ENCODE data around the gene ARL5C.

The ARL5C gene

DNA sequence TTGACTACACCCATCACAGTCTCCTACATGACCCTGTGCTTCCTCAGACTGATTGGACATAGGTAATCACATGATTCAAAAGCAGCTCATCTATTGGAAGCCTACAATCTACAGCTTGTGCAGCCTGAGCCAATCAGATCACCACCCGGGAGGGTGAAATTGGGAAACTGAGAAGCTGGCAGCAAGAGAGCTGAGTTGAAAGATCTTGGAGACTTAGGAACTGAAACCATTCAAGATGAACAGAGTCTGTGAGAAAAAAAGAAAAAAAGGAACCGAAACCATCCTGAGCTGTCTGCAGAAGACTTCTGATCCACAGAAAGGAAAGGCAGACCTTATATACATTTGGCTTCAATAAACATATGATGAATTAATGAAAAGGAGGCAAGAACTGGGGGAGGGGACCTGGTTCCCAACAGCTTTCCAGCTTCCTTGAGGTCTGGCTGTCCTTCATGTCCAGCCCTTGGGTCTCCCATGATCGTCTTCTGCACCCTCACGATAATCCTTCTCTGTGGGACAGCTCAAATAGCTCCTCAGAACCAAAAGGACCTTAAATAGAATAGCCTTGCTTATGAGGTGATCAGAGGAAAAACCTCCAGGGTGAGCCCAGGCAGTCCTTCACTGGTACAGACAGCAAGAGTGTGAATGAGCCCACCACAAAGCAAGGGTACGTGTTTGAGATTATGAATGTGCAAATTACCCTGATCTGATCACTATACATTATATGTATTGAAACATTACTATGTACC lies 47.1 kb downstream of the ARL5C start:
- no peak for TF ChIP-seq ZBTB7A (IDR thresholded peaks at IDR 0.05; ENCODE audit: low read depth)
- TF ChIP-seq CEBPB (IDR thresholded peaks at IDR 0.05): no peak
- no peak for TF ChIP-seq RAD21 (IDR thresholded peaks at IDR 0.05; ENCODE audit: low read depth)
- 0 out of 2 replicates have a peak, but pooled peaks have one; percentile 25 for TF ChIP-seq USF1 (IDR thresholded peaks at IDR 0.05)

DNA sequence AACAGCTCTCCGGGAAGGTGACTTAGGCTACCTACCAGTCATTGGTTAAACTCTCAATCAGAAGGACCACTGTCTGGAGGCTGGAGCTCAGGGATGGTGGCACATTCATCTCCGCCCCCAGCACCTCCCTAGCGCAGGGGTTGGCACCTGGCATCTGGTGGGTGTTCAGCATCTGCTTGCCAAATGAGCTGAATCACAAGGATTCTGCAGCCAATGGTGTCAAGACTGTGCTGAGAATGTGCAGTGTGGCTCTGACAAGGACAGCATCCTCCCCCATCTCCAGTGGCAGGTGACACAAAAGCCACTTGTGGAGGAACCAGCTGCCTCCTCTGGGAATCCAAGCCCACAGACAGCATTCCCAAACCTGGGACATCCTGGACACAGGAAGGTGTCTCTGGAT lies 49.7 kb downstream of the ARL5C start:
- TF ChIP-seq, protein P1, sequence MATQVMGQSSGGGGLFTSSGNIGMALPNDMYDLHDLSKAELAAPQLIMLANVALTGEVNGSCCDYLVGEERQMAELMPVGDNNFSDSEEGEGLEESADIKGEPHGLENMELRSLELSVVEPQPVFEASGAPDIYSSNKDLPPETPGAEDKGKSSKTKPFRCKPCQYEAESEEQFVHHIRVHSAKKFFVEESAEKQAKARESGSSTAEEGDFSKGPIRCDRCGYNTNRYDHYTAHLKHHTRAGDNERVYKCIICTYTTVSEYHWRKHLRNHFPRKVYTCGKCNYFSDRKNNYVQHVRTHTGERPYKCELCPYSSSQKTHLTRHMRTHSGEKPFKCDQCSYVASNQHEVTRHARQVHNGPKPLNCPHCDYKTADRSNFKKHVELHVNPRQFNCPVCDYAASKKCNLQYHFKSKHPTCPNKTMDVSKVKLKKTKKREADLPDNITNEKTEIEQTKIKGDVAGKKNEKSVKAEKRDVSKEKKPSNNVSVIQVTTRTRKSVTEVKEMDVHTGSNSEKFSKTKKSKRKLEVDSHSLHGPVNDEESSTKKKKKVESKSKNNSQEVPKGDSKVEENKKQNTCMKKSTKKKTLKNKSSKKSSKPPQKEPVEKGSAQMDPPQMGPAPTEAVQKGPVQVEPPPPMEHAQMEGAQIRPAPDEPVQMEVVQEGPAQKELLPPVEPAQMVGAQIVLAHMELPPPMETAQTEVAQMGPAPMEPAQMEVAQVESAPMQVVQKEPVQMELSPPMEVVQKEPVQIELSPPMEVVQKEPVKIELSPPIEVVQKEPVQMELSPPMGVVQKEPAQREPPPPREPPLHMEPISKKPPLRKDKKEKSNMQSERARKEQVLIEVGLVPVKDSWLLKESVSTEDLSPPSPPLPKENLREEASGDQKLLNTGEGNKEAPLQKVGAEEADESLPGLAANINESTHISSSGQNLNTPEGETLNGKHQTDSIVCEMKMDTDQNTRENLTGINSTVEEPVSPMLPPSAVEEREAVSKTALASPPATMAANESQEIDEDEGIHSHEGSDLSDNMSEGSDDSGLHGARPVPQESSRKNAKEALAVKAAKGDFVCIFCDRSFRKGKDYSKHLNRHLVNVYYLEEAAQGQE (IDR thresholded peaks at IDR 0.05; ENCODE audit: low read depth): no peak
- no peak for TF ChIP-seq YY1 (IDR thresholded peaks at IDR 0.05; ENCODE audit: low read depth)
- no peak for TF ChIP-seq TAF1 (IDR thresholded peaks at IDR 0.05; ENCODE audit: low read depth)

DNA sequence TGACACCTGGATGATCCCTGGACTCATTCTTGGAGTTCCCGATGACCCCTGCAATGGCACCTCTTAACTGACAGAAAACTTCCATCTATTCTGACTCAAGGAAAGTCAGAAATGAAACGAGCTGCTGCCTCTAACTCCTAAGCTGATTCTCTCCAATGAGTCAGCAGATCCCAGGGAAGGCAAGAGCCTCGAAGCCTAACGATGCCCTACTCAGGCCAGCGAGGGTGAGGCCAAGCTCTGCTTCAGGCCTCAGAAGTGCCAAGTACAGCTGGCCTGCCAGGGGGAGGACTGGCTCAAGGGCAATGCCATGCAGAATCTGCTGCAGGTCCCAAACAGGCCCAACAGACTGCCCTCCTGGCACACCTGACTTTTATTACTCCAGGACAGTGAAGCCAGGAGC lies 50.8 kb downstream of the ARL5C start:
- no peak for TF ChIP-seq EP300 (IDR thresholded peaks at IDR 0.05; ENCODE audit: borderline replicate concordance)
- TF ChIP-seq EGR1 (IDR thresholded peaks at IDR 0.05): no peak
- TF ChIP-seq CEBPB (IDR thresholded peaks at IDR 0.05): no peak
- TF ChIP-seq USF1 (IDR thresholded peaks at IDR 0.05): no peak
- TF ChIP-seq FOXM1 (IDR thresholded peaks at IDR 0.05; ENCODE audit: borderline replicate concordance, low read depth): no peak
- no peak for TF ChIP-seq NFIC (IDR thresholded peaks at IDR 0.05)
- no peak for TF ChIP-seq CREB1 (IDR thresholded peaks at IDR 0.05; ENCODE audit: low read depth)
- no peak for TF ChIP-seq TEAD4 (IDR thresholded peaks at IDR 0.05)
- TF ChIP-seq, protein P2, sequence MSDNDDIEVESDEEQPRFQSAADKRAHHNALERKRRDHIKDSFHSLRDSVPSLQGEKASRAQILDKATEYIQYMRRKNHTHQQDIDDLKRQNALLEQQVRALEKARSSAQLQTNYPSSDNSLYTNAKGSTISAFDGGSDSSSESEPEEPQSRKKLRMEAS (IDR thresholded peaks at IDR 0.05): no peak
- TF ChIP-seq RAD21 (IDR thresholded peaks at IDR 0.05; ENCODE audit: low read depth): no peak
- TF ChIP-seq, protein P1 (IDR thresholded peaks at IDR 0.05; ENCODE audit: low read depth): no peak
- no peak for TF ChIP-seq ZBTB7A (IDR thresholded peaks at IDR 0.05; ENCODE audit: low read depth)
- TF ChIP-seq TCF12 (IDR thresholded peaks at IDR 0.05; ENCODE audit: low read depth): no peak
- TF ChIP-seq YY1 (IDR thresholded peaks at IDR 0.05; ENCODE audit: low read depth): no peak
- TF ChIP-seq TAF1 (IDR thresholded peaks at IDR 0.05; ENCODE audit: low read depth): no peak

DNA sequence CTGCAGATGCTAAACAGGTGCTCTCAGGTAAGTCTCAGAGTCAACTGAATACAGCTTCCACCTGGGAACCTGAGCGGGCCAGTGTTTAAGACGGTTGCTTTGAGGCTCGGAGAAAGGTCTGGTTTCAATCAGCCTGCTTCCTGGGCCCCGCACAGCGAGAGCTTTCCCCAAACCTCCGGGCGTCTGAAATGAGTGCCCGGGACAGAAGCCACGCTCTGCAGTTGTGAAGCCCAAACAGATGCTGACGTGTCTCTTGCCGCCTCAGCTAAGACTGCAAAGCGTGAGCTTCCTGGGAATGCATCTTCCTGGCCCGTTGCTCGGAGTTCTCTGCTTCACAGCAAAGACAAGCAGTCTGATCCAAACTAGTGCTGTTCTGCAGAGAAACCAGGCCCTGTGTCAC lies 51.2 kb downstream of the ARL5C start:
- TF ChIP-seq TEAD4 (IDR thresholded peaks at IDR 0.05) (no peak), EP300 (IDR thresholded peaks at IDR 0.05; ENCODE audit: borderline replicate concordance) (no peak), EGR1 (IDR thresholded peaks at IDR 0.05) (no peak), FOXM1 (IDR thresholded peaks at IDR 0.05; ENCODE audit: borderline replicate concordance, low read depth) (no peak), TCF12 (IDR thresholded peaks at IDR 0.05; ENCODE audit: low read depth) (no peak), RAD21 (IDR thresholded peaks at IDR 0.05; ENCODE audit: low read depth) (no peak), NFIC (IDR thresholded peaks at IDR 0.05) (no peak), CEBPB (IDR thresholded peaks at IDR 0.05) (no peak), USF1 (IDR thresholded peaks at IDR 0.05) (no peak), YY1 (IDR thresholded peaks at IDR 0.05; ENCODE audit: low read depth) (no peak), CREB1 (IDR thresholded peaks at IDR 0.05; ENCODE audit: low read depth) (no peak), TAF1 (IDR thresholded peaks at IDR 0.05; ENCODE audit: low read depth) (no peak), ZBTB7A (IDR thresholded peaks at IDR 0.05; ENCODE audit: low read depth) (no peak)
- TF ChIP-seq, protein P2 (IDR thresholded peaks at IDR 0.05): no peak
- TF ChIP-seq, protein P1 (IDR thresholded peaks at IDR 0.05; ENCODE audit: low read depth): no peak

Data from Ishikawa (cell line).